OCI-LY3 (cell line): ENCODE results near the gene PIP5K1C.

Experiments used
- CTCF ChIP-seq: fragments of 200-600, 300-600 bp; sonication (generic); IDR thresholded peaks from 2 replicates; pipeline ENCODE4 v1.5.1; 2014; ENCODE audit warnings: antibody characterized with exemption, low read length, low read depth
- EZH2phosphoT487 ChIP-seq: fragments of 200-600 bp; shearing (Covaris generic); IDR thresholded peaks from 2 replicates; pipeline ENCODE4 v1.6.1; 2018; ENCODE audit warnings: antibody characterized with exemption, mixed run types, low read depth

- TF ChIP-seq CTCF (no peak), EZH2phosphoT487 (no peak)
Observed at GRCh38 chr19:3716147-3716668, 15.9 kb upstream of the PIP5K1C start.
